Neural cell (in vitro differentiated cells): ENCODE data around the gene RPS6KA2. TPM values are rescaled to one million over a fixed set of nuclear protein-coding genes. Genes with fewer than 3 reads are reported as not detected.

Experiments
- H2AFZ ChIP-seq: fragments of 200-600, 300-800 bp; sonication (generic), shearing (Covaris generic); 2 replicates; pipeline ENCODE4 v1.6.0; 2014; ENCODE audit warnings: low read depth, mild to moderate bottlenecking, antibody characterized with exemption, low read length, moderate library complexity
- H3F3A ChIP-seq: fragments of 200-600 bp; shearing (Covaris generic); 2 replicates; pipeline ENCODE4 v1.6.1; 2016; ENCODE audit warnings: mild to moderate bottlenecking, moderate library complexity, mixed read lengths, antibody characterized with exemption, low read length; ENCODE audit not compliant: insufficient read depth, poor library complexity, severe bottlenecking
- H3K27ac ChIP-seq: fragments of 200-600, 300-800 bp; sonication (generic), shearing (Covaris generic); 2 replicates; pipeline ENCODE4 v1.5.1; 2014; ENCODE audit warnings: mild to moderate bottlenecking, low read length, moderate library complexity
- H3K27me3 ChIP-seq: fragments of 300-800, 200-600 bp; sonication (generic), shearing (Covaris generic); 2 replicates; pipeline ENCODE4 v1.6.0; 2014; ENCODE audit warnings: mild to moderate bottlenecking, low read depth, low read length, moderate library complexity; ENCODE audit not compliant: insufficient read depth
- H3K36me3 ChIP-seq: fragments of 300-800, 200-600 bp; sonication (generic), shearing (Covaris generic); 2 replicates; pipeline ENCODE4 v1.5.1; 2014; ENCODE audit warnings: mild to moderate bottlenecking, antibody characterized with exemption, low read length, moderate library complexity; ENCODE audit not compliant: insufficient read depth
- H3K4me2 ChIP-seq: fragments of 300-800, 200-600 bp; sonication (generic), shearing (Covaris generic); 2 replicates; pipeline ENCODE4 v1.6.0; 2014; ENCODE audit warnings: mild to moderate bottlenecking, low read length
- H3K4me3 ChIP-seq: fragments of 300-800, 200-600 bp; sonication (generic), shearing (Covaris generic); 2 replicates; pipeline ENCODE4 v1.5.1; 2014; ENCODE audit warnings: mild to moderate bottlenecking, low read length, moderate library complexity
- H3K79me2 ChIP-seq: fragments of 200-600 bp; shearing (Covaris generic); replicated peaks from 2 replicates; pipeline ENCODE4 v1.6.0; 2014; ENCODE audit warnings: mild to moderate bottlenecking, low read length, moderate library complexity; ENCODE audit not compliant: insufficient read depth
- H3K9ac ChIP-seq: fragments of 300-800, 200-600 bp; sonication (generic), shearing (Covaris generic); 2 replicates; pipeline ENCODE4 v1.6.1; 2016; ENCODE audit warnings: mild to moderate bottlenecking, low read length, mixed read lengths
- H3K9me2 ChIP-seq: fragments of 200-600 bp; shearing (Covaris generic); 2 replicates; pipeline ENCODE4 v1.6.1; 2016; ENCODE audit warnings: mild to moderate bottlenecking, low read length, mixed read lengths; ENCODE audit not compliant: insufficient read depth
- H3K9me3 ChIP-seq: fragments of 200-600, 300-800 bp; sonication (generic), shearing (Covaris generic); 2 replicates; pipeline ENCODE4 v1.6.1; 2016; ENCODE audit warnings: mild to moderate bottlenecking, mixed run types, low read length, moderate library complexity, mixed read lengths
- H4K20me1 ChIP-seq: fragments of 200-600 bp; shearing (Covaris generic); 2 replicates; pipeline ENCODE4 v1.6.1; 2016; ENCODE audit warnings: mild to moderate bottlenecking, mixed run types; ENCODE audit not compliant: insufficient read depth
- CTCF ChIP-seq: fragments of 450-650 bp; IDR thresholded peaks from 2 replicates; pipeline ENCODE4 v1.5.1; 2014; ENCODE audit warnings: antibody characterized with exemption, mild to moderate bottlenecking, moderate library complexity; ENCODE audit not compliant: poor library complexity, severe bottlenecking
- EP300 ChIP-seq: fragments of 450-650 bp; conservative IDR thresholded peaks from 2 replicates; pipeline ENCODE4 v1.6.1; 2014; ENCODE audit warnings: antibody characterized with exemption, mild to moderate bottlenecking, moderate library complexity; ENCODE audit not compliant: poor library complexity, severe bottlenecking
- EZH2 ChIP-seq: fragments of 200-600, 300-800 bp; shearing (Covaris generic), sonication (generic); IDR thresholded peaks from 2 replicates; pipeline ENCODE4 v1.6.1; 2014; ENCODE audit warnings: antibody characterized with exemption, low read length, borderline replicate concordance, mild to moderate bottlenecking; ENCODE audit not compliant: insufficient read depth, poor library complexity, severe bottlenecking
- MXI1 ChIP-seq: fragments of 450-650 bp; conservative IDR thresholded peaks from 2 replicates; pipeline ENCODE4 v1.6.1; 2014; ENCODE audit warnings: antibody characterized with exemption, mild to moderate bottlenecking; ENCODE audit not compliant: poor library complexity, severe bottlenecking
- POLR2AphosphoS5 ChIP-seq: IDR thresholded peaks from 2 replicates; pipeline ENCODE4 v1.6.1; 2012
- RAD21 ChIP-seq: fragments of 450-650 bp; conservative IDR thresholded peaks from 2 replicates; pipeline ENCODE4 v1.6.1; 2014; ENCODE audit warnings: antibody characterized with exemption, mild to moderate bottlenecking, moderate library complexity
- REST ChIP-seq: IDR thresholded peaks from 2 replicates; pipeline ENCODE4 v1.6.1; 2012; ENCODE audit warnings: borderline replicate concordance
- SMC3 ChIP-seq: fragments of 450-650 bp; conservative IDR thresholded peaks from 2 replicates; pipeline ENCODE4 v1.6.1; 2014; ENCODE audit warnings: antibody characterized with exemption, mild to moderate bottlenecking, moderate library complexity; ENCODE audit not compliant: poor library complexity
- TAF1 ChIP-seq: IDR thresholded peaks from 2 replicates; pipeline ENCODE4 v1.6.1; 2012; ENCODE audit warnings: low read depth
- polyA plus RNA-seq: library from polyadenylated mRNA; depleted of rRNA; stranded (reverse); fragments of >200 nt; gene quantifications from 2 replicates; pipeline ENCODE4 v1.2.3, GENCODE V29; 2014

Gene RPS6KA2
- polyA plus RNA-seq, 1 donor from 2014 or later, result 34.3 TPM

DNA sequence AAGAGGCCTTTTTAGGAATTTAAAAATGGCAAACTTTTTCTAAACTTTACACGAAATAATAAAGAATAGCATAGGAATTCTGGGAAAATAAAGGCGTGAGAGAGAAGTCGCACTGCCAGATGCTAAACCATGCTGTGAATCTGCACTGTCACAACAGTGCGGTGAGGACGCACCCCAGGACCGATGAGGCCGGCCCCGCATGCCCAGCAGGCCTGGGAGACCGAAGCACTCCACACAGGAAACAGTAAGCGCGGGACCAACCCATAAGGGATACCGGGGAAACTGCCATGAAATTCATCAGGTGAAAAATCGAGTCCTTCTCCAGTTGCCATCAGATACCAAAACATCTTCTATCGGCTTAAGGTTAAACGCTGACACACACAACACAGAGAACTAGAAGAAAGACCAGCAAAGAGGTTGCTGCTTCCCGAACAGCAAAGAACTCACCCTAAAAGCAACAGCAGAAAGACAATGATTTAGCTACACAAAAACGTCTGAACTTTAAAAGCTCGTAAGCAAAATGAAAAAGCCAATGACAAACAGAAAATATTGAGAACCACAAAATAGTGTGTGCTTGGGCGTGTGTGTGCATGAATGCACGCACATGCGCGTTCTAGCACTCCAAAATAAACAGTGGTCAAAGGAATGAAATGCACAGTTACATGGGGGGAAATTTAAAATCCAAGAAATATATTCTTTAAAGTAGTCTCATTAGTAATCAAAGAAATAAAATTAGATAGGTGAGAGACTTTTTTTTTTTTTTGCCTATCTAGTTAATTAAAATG, 55.9 kb downstream of the RPS6KA2 start:
- H2AFZ ChIP-seq, result no peak overlapping the region
- H3F3A ChIP-seq, result no peaks in the 10 kb centered on the region
- H3K9me2 ChIP-seq, result no peaks in the 10 kb centered on the region
- no peaks in the 10 kb centered on the region for H3K27me3 ChIP-seq
- no peak overlapping the region for H3K4me2 ChIP-seq
- peaks cover 18% of the 10 kb centered on the region for H3K79me2 ChIP-seq
- no peaks in the 10 kb centered on the region for H4K20me1 ChIP-seq
- H3K4me3 ChIP-seq, result no peak overlapping the region
- no peaks in the 10 kb centered on the region for H3K9me3 ChIP-seq
- no peak overlapping the region for H3K9ac ChIP-seq
- H3K27ac ChIP-seq, result no peak overlapping the region
- TF ChIP-seq TAF1, result no peak
- no peak for TF ChIP-seq MXI1
- TF ChIP-seq EZH2, result no peak
- TF ChIP-seq POLR2AphosphoS5, result no peak
- no peak for TF ChIP-seq RAD21
- no peak for TF ChIP-seq SMC3
- TF ChIP-seq REST, result no peak
- no peak for TF ChIP-seq EP300
- no peak for TF ChIP-seq CTCF
- H3K36me3 ChIP-seq, result no peaks in the 10 kb centered on the region

GRCh38 chr6:166569206-166569605, 57.8 kb downstream of the RPS6KA2 start:
- Histone ChIP-seq H3K27ac (no peak overlapping the region), H3K4me3 (no peak overlapping the region), H3K27me3 (no peaks in the 10 kb centered on the region), H3F3A (no peaks in the 10 kb centered on the region), H3K4me2 (no peak overlapping the region), H3K9me3 (no peaks in the 10 kb centered on the region), H3K9me2 (no peaks in the 10 kb centered on the region), H4K20me1 (no peaks in the 10 kb centered on the region), H3K9ac (no peak overlapping the region), H2AFZ (no peak overlapping the region), H3K79me2 (peaks cover 18% of the 10 kb centered on the region), H3K36me3 (no peaks in the 10 kb centered on the region)
- TF ChIP-seq EP300, result no peak
- TF ChIP-seq CTCF, result no peak
- TF ChIP-seq MXI1, result no peak
- no peak for TF ChIP-seq RAD21
- TF ChIP-seq EZH2, result no peak
- no peak for TF ChIP-seq TAF1
